Nephron progenitor cell (in vitro differentiated cells): ENCODE data around the gene CASP6.
"Not testable (repeated sequence)": the region's sequence is repeated elsewhere in the genome, so short reads cannot be mapped to it uniquely, and the experiment has no call there.

Experiments used
- DNase-seq: peaks from one replicate; pipeline ENCODE4 v3.0.0; 2021
- H3K27ac Mint-ChIP-seq: 2 replicates; pipeline ENCODE4 v1.8.0; 2021; ENCODE audit warnings: mild to moderate bottlenecking, moderate library complexity, mixed read lengths
- H3K27me3 Mint-ChIP-seq: 2 replicates; pipeline ENCODE4 v1.8.0; 2021; ENCODE audit warnings: mild to moderate bottlenecking, low read depth, mixed read lengths; ENCODE audit not compliant: poor library complexity
- H3K36me3 Mint-ChIP-seq: 2 replicates; pipeline ENCODE4 v1.8.0; 2021; ENCODE audit warnings: low read depth, mixed read lengths
- H3K4me1 Mint-ChIP-seq: 2 replicates; pipeline ENCODE4 v1.8.0; 2021; ENCODE audit warnings: mixed read lengths
- H3K4me3 Mint-ChIP-seq: 2 replicates; pipeline ENCODE4 v1.8.0; 2021; ENCODE audit warnings: mild to moderate bottlenecking, moderate library complexity, mixed read lengths
- H3K9me3 Mint-ChIP-seq: 2 replicates; pipeline ENCODE4 v1.8.0; 2021; ENCODE audit warnings: mild to moderate bottlenecking, moderate library complexity, mixed read lengths
- TF ChIP-seq, protein P1 (sequence below): fragments of 200-600 bp; sonication (generic); IDR thresholded peaks from 2 replicates; pipeline ENCODE4 v1.5.0; 2021; ENCODE audit warnings: antibody characterized with exemption

CASP6 gene

DNA sequence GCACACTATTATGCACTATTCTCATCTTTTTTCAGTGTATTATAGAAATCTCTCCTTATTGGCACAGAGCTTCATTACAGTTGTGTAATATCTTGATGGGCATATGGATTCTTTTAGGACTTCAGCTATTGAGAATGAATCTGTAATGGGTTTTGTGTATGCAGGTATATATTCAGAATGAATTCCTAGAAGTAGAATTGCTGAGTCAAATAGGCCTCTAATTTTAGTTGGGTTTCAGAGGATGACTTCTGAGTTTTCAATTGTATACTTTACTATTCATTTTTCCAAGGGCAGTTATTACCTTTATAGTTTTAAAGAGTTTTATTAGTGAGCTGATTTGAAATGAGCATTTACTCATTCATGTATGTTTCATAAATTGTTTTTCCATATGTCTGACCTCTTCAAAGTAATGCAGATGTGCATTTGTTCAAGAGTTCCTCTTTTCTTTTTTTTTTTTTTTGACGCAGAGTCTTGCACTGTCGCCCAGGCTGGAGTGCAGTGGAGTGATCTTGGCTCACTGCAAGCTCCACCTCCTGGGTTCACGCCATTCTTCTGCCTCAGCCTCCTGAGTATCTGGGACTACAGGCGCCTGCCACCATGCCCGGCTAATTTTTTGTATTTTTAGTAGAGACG lies 19.5 kb downstream of the CASP6 start:
- peaks cover 25% of the 10 kb centered on the region for H3K9me3 Mint-ChIP-seq
- H3K27me3 Mint-ChIP-seq, result no peaks in the 10 kb centered on the region
- H3K36me3 Mint-ChIP-seq, result peaks cover 90% of the 10 kb centered on the region
- no peak overlapping the region for H3K27ac Mint-ChIP-seq
- DNase-seq, result no peak
- TF ChIP-seq, protein P1, sequence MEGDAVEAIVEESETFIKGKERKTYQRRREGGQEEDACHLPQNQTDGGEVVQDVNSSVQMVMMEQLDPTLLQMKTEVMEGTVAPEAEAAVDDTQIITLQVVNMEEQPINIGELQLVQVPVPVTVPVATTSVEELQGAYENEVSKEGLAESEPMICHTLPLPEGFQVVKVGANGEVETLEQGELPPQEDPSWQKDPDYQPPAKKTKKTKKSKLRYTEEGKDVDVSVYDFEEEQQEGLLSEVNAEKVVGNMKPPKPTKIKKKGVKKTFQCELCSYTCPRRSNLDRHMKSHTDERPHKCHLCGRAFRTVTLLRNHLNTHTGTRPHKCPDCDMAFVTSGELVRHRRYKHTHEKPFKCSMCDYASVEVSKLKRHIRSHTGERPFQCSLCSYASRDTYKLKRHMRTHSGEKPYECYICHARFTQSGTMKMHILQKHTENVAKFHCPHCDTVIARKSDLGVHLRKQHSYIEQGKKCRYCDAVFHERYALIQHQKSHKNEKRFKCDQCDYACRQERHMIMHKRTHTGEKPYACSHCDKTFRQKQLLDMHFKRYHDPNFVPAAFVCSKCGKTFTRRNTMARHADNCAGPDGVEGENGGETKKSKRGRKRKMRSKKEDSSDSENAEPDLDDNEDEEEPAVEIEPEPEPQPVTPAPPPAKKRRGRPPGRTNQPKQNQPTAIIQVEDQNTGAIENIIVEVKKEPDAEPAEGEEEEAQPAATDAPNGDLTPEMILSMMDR, result no peak
- no peaks in the 10 kb centered on the region for H3K4me1 Mint-ChIP-seq
- H3K4me3 Mint-ChIP-seq, result no peak overlapping the region

DNA sequence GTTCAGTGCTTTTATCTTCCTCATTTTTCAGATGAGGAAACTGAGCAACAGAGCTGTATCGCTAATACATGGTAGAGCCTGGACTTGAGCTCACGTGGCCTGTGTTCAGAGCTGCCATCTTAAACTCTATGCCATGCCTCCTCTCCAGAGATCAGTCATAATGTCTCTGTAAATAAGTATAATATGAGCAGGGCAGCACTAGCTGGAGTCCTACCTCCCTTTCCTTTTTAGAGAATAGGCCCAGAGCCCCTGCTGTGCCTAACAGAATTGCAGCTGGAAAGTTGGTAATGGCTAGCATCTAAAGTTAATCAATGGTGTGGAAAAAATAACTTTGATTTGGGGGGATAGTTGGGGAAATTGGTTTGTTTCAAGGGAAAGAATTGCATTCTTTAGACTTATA lies 20.4 kb downstream of the CASP6 start:
- DNase-seq, result no peak
- H3K9me3 Mint-ChIP-seq, result peaks cover 28% of the 10 kb centered on the region
- no peak overlapping the region for H3K27ac Mint-ChIP-seq
- no peak overlapping the region for H3K4me3 Mint-ChIP-seq
- peaks cover 84% of the 10 kb centered on the region for H3K36me3 Mint-ChIP-seq
- TF ChIP-seq, protein P1, result no peak
- H3K4me1 Mint-ChIP-seq, result no peaks in the 10 kb centered on the region
- H3K27me3 Mint-ChIP-seq, result no peaks in the 10 kb centered on the region

DNA sequence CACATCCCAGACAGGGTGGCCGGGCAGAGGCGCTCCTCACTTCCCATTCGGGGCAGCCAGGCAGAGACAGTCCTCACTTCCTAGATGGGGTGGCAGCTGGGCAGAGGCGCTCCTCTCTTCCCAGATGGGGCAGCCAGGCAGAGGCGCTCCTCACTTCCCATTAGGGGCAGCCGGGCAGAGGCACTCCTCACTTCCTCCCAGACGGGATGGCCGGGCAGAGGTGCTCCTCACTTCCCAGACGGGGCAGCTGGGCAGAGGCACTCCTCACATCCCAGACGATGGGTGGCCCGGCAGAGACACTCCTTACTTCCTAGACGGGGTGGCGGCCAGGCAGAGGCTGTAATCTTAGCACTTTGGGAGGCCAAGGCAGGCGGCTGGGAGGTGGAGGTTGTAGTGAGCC lies 24.3 kb downstream of the CASP6 start:
- not testable (repeated sequence) for H3K27me3 Mint-ChIP-seq, H3K4me3 Mint-ChIP-seq, DNase-seq, H3K27ac Mint-ChIP-seq, H3K4me1 Mint-ChIP-seq
- peaks cover 47% of the 10 kb centered on the region for H3K9me3 Mint-ChIP-seq
- H3K36me3 Mint-ChIP-seq, result peaks cover 67% of the 10 kb centered on the region

DNA sequence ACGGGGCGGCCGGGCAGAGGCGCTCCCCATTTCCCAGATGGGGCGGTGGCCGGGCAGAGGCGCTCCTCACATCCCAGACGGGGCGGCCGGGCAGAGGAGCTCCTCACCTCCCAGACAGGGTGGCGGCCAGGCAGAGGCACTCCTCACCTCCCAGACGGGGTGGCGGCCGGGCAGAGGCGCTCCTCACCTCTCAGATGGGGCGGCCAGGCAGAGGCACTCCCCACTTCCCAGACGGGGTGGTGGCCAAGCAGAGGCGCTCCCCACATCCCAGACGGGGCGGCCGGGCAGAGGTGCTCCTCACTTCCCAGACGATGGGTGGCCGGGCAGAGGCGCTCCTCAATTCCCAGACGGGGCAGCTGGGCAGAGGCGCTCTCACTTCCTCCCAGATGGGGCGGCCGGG lies 24.8 kb downstream of the CASP6 start:
- not testable (repeated sequence) for H3K4me3 Mint-ChIP-seq, H3K4me1 Mint-ChIP-seq, DNase-seq, H3K27ac Mint-ChIP-seq, H3K27me3 Mint-ChIP-seq
- Mint-ChIP-seq H3K36me3 (peaks cover 66% of the 10 kb centered on the region), H3K9me3 (peaks cover 47% of the 10 kb centered on the region)

DNA sequence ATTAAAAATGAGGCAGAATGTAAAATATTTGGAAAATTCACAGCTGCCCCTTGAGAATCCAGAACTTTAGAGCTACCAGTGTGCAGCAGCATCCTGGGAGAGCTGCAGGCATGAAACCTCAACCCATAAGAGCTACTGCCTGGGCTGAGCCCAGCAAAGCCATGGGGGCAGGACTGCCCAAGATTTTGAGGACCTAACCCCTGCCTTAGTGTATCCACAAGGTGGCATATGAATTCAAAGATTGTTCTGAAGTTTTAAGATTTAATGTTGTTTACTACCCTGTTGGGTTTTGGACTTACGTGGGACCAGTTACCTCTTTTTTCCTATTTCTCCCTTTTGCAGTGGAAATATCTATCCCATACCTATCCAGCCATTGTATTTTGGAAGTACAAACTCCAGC lies 26.4 kb downstream of the CASP6 start:
- H3K27ac Mint-ChIP-seq, result no peak overlapping the region
- H3K27me3 Mint-ChIP-seq, result peaks cover 4% of the 10 kb centered on the region
- TF ChIP-seq, protein P1, result no peak
- DNase-seq, result no peak
- no peaks in the 10 kb centered on the region for H3K4me1 Mint-ChIP-seq
- H3K36me3 Mint-ChIP-seq, result peaks cover 57% of the 10 kb centered on the region
- peaks cover 48% of the 10 kb centered on the region for H3K9me3 Mint-ChIP-seq
- H3K4me3 Mint-ChIP-seq, result no peak overlapping the region

DNA sequence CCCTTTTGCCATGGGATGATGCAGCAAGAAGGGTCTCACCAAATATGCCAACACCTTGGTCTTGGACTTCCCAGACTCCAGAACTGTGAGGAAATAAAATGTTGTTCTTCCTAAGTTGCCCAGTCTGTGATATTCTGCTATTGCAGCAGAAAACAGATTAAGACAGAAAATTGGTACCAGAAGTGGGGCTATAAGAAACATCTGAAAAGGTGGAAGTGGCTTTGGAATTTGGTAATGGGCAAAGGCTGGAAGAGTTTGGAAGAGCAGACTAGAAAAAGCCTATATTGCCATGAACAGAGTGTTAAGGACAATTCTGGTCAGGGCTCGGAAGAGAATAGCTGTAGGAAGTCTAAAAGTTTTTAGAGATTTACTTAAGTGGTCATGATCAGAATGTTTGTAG lies 27.4 kb downstream of the CASP6 start:
- Mint-ChIP-seq H3K9me3 (peaks cover 54% of the 10 kb centered on the region), H3K4me1 (no peaks in the 10 kb centered on the region), H3K27me3 (peaks cover 4% of the 10 kb centered on the region), H3K36me3 (peaks cover 57% of the 10 kb centered on the region), H3K27ac (no peak overlapping the region), H3K4me3 (no peak overlapping the region)
- no peak for DNase-seq
- TF ChIP-seq, protein P1, result no peak

DNA sequence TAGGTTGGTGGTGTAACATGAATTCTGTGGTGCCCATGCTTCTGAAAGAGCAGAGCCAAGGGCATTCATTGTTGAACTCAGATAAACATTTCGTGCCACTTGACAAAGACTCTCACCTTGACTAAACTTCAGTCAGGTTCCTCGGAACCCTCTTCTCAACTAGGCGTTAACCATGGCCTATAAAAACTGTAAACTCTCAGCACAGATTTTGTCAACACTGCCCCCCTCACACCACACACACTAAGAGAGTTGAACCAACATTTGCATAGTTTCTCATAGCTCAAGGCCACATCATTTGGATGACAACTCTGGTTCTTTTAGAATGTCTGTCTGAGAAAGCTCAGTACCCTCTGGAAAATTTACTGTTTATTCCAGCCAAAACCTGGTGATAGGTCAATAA lies 28.1 kb downstream of the CASP6 start:
- TF ChIP-seq, protein P1, result no peak
- Mint-ChIP-seq H3K4me3 (no peak overlapping the region), H3K36me3 (peaks cover 52% of the 10 kb centered on the region), H3K27ac (no peak overlapping the region), H3K27me3 (peaks cover 4% of the 10 kb centered on the region), H3K9me3 (peaks cover 51% of the 10 kb centered on the region), H3K4me1 (no peaks in the 10 kb centered on the region)
- DNase-seq, result no peak
